HTR-8/SVneo (cell line): ENCODE results near the gene BTNL8.
"Not testable (repeated sequence)": the region's sequence is repeated elsewhere in the genome, so short reads cannot be mapped to it uniquely, and the experiment has no call there.

Source experiments
- DNase-seq: peaks from one replicate; pipeline ENCODE4 v3.0.0; 2011; ENCODE audit warnings: low spot score, mixed read lengths; ENCODE audit not compliant: insufficient read length
- FAIRE-seq: peaks from 2 replicates; lab custom pipeline; 2011; peaks lifted over from hg19 to GRCh38; lab: Jason Lieb, UNC

BTNL8 gene

DNA sequence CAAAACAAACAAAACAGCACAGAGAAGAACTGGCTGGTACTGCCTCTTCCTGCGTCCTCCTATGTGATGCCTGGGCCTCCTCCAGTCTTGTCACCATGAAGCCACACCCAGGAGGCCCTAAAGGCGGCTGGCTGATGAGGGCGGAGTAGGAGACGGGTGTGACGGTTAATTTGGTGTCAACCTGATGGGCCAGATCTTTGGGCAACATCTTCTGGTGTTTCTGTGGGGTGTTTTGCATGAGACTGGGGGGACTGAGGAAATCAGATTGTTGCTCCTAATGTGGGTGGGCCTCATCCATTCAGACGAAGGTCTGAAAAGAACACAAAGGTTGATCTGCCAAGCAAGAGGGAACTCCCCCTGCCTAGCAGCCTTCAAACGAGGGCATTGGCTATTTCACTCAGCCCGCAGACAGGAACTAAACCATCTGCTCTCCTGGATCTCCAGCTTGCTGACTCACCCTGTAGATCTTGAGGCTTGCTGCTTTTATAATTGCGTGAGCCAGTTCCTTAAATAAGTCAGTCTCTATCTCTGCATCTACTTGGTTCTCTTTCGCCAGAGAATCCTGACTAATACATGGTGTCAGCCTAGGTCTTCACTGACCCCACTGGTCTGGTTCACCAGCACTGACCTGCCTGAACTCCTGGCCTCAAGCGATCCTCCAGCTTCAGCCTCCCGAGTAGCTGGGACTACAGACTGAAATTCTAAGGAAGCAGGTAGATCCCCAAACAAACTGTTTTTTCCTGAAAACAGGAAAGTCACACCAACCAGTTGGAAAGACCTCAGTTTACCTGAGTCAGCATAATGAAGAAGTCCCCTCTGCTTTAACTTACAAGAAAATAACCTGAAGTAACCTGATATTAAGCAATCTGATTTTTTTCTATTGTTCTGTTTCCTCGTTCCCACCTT is 25.1 kb upstream of the BTNL8 start:
- no peak for FAIRE-seq
- DNase-seq = no peak

DNA sequence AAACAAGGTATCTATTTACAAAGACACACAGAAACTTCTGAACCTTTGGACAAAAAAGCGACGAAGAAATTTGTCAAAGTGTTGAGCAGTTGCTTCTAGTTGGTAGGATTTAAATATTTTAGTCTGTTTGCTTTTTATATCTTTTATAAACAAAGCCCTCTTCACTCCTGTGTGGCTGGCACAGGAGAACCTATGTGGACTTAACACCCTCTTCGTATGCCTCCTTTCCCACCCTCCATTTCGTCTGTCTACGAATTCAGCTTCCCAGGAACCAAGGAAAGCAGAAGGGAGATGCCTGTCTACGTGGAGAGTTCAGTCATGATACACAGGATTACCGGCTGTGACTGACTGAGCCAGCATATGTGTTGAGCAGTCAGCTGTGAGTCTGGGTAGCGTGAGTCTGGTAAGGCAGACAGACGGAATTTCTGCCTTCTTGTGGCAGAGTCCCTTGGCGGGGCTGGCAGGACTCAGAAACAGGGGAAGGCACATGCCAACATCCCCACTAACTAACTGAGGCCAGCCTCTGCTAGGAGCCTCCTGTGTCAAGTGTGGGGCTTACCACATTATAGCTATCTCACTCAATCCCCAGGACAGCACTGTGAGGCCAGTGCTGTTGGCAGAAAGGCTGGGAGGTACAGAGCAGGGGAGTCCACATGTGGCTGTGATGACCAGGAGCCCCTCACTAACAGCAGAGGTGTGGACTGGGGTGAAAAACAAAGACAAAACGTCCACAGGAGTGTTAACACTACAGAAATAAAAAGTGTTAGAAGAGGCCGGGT is 24.0 kb upstream of the BTNL8 start:
- FAIRE-seq (no peak), DNase-seq (no peak)

DNA sequence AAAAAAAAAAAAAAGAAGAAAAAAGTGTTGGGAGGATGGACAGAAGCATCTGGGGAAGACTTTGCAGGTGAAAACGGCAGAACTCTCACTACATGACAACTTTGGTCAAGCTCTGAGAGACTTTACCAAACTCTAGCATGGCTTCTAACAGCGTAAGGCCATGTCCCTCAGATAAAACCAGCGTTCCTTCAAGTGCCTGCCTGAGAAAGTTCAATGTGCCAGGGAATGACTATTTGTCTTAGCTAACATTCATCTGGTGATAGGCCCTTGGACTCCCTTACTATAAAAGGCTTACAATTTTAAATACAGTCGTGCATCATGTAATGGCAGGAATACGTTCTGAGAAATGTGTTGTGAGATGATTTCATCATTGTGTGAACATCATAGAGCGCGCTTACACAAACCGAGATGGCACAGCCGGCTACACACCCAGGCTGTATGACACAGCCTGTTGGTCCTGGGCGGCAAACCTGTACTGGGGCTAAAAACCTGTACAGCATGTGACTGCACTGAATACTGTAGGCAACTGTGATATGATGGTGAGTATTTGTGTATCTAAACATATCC is 23.0 kb upstream of the BTNL8 start:
- FAIRE-seq = no peak
- DNase-seq = no peak

DNA sequence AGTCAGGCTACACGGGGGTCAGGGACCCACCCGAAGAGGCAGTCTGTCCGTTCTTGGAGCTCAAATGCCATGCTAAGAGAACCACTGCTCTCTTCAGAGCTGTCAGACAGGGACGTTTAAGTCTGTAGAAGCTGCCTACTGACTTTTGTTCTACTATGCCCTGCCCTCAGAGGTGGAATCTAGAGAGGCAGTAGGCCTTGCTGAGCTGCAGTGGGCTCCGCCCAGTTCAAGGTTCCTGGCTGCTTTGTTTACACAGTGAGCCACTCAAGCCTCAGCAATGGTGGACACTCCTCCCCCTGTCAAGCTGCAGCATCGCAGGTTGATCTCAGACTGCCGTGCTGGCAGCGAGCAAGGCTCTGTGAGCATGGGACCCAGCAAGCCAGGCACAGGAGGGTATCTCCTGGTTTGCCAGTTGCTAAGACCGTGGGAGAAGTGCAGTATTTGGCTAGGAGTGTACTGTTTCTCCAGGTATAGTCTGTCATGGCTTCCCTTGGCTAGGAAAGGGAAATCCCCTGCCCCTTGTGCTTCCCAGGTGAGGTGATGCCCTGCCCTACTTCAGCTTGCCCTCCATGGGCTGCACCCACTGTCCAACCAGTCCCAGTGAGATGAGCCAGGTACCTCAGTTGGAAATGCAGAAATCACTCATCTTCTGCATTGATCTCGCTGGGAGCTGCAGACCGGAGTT is 13.0 kb upstream of the BTNL8 start:
- DNase-seq, FAIRE-seq: not testable (repeated sequence)

DNA sequence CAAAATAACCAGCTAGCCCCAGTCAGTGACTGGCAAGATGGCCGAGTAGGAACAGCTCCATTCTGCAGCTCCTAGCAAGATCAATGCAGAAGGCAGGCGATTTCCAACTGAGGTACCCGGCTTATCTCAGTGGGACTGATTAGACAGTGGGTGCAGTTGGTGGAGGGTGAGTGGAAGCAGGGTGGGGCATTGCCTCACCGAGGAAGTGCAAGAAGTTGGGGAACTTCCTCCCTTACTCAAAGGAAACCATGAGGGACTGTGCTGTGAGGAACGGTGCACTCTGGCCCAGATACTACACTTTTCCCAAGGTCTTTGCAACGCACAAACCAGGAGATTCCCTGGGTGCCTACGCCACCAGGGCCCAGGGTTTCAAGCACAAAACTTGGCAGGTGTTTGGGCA is 9.6 kb upstream of the BTNL8 start:
- DNase-seq = no peak
- FAIRE-seq = no peak

DNA sequence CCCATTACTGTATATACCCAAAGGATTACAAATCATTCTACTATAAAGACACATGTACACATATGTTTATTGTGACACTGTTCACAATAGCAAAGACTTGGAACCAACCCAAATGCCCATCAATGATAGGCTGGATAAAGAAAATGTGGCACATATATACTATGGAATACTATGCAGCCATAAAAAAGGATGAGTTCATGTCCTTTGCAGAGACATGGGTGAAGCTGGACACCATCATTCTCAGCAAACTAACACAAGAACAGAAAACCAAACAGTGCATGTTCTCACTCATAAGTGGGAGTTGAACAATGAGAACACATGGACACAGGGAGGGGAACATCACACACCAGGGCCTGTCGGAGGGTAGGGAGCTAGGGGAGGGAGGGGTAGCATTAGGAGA is 3.6 kb upstream of the BTNL8 start:
- FAIRE-seq, DNase-seq: not testable (repeated sequence)

DNA sequence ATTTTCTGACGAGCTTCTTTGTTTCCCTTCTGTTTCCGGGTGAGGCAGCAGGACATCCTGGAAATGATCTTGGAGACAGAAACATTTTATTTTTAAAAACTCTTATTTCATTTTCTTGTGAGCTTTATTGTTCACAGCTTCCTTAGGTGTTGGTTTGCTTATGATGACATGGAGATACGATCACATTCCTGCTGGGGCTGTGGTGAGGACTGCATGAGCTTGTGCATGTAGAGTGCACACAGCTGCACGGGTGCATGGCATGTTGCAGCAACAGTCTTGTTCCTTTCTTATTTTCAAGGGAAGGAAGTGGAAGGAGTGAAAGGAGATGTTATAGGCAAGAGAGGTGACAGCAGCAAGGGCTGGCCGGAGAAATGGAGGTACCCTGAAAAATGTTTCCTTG is 1.2 kb downstream of the BTNL8 start:
- no peak for DNase-seq
- no peak for FAIRE-seq

DNA sequence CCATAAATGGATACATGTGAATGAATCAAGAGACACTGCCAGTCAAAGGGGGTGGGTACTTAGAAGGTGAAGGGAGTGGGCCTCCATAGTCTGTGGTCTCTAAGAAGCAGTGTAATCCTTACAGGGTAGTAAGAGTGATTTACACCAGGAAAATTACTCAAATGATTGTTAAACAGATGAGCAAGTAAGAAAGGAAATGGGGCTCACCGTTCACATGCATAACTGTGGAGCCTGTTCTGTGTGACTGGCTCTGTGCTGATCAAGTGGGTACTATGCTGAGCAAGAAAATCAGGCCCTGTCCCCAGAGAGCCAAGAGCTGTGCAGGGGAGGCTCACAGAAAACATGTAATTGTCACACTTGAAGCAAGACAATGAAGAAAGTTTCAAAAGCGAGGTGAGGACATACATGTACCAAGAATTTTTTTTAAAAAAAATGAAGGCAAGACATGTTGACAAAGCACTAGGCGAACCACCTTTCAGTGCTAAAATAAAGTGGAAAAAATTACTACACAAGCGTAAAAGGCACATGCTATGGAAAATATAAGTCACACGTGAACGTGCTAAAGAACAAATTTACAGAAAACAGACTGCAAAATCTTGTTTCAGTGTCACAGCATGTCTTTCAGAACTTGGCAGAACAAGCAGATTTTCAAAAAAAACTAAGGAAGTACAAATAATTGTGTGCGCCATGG is 2.5 kb downstream of the BTNL8 start:
- FAIRE-seq = no peak
- no peak for DNase-seq

DNA sequence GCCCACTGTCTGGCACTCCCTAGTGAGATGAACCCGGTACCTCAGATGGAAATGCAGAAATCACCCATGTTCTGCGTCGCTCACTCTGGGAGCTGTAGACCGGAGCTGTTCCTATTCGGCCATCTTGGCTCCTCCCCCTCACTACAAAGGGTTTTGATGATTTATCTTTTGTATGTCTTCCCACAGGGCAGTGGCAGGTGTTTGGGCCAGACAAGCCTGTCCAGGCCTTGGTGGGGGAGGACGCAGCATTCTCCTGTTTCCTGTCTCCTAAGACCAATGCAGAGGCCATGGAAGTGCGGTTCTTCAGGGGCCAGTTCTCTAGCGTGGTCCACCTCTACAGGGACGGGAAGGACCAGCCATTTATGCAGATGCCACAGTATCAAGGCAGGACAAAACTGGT is 9.4 kb downstream of the BTNL8 start:
- FAIRE-seq (no peak), DNase-seq (no peak)

DNA sequence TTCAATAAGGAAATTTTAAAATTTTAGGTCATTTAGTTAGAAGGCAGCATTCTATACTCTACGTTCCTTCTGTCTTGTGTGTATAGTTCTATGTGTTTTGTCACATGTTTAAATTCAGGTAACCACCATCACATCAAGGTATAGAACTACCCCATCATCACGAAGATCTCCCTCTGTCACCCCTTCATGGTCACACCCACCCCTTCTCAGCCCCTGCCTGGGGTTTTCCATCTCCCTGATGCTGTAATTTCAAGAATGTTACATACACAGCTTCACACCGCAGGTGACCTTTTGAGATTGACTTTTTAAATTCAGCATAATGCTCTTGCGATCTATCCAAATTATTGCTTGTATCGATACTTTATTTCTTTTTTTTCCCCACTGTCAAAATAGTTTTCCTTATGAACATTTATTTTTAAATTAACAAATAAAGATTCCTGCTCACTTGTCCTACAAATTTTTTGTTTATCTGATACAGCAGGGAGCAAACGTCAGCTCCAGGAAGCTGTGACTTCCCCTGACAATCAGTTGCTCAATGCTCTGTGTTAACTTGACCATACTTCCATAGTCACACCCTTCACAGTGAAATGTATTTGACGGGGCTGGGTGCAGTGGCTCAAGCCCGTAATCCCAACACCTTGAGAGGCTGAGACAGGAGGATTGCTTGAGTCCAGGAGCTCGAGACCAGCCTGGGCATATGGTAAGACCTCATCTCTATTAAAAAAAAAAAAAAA is 10.2 kb downstream of the BTNL8 start:
- no peak for DNase-seq
- FAIRE-seq = no peak

DNA sequence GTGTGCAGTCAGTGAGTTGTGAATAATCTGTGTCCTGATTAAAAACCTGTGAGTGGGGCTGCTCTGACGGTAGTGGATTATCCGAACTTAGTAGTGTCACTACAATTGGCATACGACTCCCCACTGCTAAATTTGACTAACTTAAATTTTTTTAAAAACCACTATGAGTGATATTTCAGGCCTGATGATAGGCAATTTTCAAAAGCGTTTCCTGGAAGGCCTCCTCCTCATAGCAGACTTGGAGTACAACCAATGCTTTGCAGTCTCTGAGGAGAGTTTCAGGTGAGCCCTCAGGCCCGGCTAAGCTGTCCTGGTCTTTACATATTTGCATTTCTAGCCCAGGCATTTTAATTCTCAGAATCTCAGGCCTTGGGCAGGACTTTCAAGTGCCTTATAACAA is 10.8 kb downstream of the BTNL8 start:
- no peak for DNase-seq
- FAIRE-seq = no peak

DNA sequence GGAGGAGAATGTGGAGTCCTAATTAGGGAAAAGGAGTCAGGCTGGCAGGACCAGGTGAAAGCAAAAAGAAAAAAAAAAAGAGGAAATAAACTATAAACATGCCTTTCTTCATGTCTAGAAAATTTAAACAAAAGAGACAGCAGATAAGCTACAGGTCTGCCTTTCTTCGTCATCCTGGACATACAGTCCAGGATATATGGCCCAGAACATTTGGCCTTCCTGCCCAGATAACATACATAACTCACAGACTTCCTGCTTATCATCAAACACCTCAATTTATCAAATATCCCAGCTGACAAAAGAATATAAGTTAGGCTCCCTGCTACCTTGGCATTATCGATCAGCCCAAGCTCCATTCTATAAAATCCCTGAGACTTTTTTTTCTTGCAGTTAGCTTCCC is 11.2 kb downstream of the BTNL8 start:
- DNase-seq (no peak), FAIRE-seq (no peak)

DNA sequence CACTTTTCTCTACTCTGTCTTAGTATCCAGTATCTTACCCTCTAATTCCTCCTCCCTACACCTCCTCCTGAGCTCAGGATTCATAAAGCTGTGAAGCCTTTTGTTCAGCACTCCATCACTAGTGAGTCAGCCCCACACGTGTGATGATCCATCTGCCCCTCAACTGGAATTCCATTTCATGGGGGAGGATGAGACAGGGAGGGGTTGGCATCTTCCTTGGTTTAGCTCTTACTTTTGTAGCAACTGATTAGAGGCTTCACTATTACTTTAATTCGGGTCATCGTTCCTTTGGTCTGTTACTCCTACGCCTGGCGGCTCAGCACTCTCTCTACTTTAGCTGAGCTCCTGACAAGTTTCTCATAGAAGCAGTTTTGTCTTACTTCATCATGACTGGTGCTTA is 11.8 kb downstream of the BTNL8 start:
- DNase-seq (peak; percentile 25), FAIRE-seq (no peak)

DNA sequence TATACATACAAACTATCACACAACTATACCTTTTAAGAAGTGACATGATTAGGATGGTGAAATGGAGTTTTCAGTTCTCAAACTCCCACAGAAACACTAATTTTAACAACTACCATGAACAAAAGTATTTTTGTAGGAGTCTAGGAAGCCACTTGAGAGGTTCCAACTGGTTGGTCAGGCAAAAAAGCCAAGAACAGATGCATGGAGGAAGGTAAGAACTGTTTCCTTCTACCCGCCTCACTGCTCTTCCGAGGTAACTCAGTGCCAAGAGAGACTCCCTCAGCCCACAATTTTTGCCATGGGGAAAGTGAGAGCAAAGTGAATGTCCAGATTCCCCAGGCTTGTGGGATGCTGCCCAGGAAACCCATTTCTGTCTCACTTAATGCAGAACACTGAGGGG is 15.7 kb downstream of the BTNL8 start:
- FAIRE-seq (no peak), DNase-seq (no peak)

DNA sequence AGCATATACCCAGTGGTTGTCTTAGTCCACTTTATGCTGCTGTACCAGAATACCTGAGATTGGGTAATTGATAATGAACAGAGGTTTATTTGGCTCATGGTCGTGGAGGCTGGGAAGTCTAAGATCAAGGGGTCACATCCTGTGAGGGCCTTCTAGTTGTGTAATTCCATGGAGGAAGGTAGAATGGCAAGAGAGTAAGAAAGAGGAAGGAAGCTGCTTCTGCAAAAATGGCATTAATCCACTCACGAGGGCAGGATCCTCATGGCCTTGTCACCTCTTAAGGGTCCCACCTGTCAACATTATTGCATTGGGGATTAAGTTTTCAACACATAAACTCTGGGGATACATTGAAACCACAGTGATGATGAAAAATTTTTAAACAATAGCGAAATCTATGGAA is 17.0 kb downstream of the BTNL8 start:
- no peak for FAIRE-seq

DNA sequence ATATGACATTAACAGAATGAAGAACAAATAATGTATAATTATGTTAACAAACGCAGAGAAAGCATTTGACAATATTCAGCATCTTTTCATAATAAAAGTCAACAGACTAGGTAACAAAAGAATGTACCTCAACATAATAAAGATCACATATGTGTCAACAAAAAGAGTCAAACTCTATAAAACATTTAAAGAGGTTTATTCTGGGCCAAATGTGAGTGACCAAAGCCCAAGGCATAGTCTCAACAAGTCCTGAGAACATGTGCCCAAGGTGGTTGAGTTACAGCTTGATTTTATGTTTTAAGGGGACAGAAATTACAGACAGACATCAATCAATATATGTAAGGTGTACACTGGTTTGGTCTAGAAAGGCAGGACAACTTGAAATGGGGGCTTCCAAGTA is 19.4 kb downstream of the BTNL8 start:
- no peak for FAIRE-seq
- no peak for DNase-seq

More for the DNA sequence above, 17.0 kb downstream of the BTNL8 start:
- DNase-seq = no peak

DNA sequence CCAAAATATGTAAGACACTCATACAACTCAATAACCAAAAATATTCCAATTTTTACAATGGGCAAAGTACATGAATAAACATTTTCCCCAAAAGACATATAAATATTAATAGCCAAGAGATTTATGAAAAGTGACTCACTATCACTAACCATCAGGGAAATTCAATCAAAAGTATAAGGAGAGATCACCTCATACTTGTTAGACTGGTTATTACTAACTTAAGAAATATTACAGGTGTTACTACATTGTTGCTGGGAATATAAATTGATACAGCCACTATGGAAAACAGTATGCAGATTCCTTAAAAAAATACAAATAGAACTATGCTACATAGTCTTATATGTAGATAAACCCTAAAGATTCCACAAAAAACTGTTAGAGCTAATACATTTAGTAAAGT is 21.8 kb downstream of the BTNL8 start:
- DNase-seq (no peak), FAIRE-seq (no peak)

DNA sequence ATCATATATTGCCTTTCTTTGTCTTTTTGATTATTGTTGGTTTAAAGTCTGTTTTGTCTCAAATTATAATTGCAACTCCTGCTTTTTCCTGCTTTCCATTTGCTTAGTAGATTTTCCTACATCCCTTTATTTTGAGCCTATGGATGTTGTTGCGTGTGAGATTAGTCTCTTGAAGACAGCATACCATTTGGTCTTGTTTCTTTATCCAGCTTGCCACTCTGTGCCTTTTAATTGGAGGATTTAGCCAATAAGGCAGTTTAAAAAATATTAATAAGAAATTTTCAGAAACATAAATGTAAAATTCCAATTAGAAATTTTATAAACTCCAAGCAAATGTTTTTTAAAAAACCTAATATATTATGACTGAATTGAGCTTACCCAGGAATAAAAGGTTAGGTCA is 24.0 kb downstream of the BTNL8 start:
- DNase-seq (no peak), FAIRE-seq (no peak)

DNA sequence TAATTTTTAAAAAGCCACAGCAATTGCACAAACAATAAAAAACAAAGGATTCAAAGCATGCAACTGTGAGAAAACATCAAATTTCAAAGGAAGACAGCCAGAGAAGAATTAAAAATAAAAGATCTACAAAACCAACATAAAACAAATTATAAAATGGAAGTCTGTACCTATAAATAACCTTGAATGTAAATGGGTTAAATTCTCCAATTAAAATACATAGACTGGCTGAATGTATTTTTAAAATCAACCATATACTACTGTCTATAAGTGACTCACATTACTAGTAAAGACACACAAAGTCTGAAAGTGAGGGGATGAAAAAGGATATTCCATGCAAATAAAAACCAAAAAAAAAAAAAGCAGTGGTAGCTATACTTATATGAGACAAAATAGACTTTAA is 33.7 kb downstream of the BTNL8 start:
- FAIRE-seq = no peak
- no peak for DNase-seq
